GM20431 (cell line): ENCODE results near the gene PIAS4.
"Not testable (repeated sequence)": the region's sequence is repeated elsewhere in the genome, so short reads cannot be mapped to it uniquely, and the experiment has no call there.

Experiments used
- in situ Hi-C: fragments of 300-500 bp; cut with MseI, MboI; formaldehyde crosslinking; loops from one replicate; pipeline ENCODE4 v1.15.0; 2020; ENCODE audit warnings: low sequenced_read_pairs; ENCODE audit not compliant: unreplicated experiment

PIAS4 gene

DNA sequence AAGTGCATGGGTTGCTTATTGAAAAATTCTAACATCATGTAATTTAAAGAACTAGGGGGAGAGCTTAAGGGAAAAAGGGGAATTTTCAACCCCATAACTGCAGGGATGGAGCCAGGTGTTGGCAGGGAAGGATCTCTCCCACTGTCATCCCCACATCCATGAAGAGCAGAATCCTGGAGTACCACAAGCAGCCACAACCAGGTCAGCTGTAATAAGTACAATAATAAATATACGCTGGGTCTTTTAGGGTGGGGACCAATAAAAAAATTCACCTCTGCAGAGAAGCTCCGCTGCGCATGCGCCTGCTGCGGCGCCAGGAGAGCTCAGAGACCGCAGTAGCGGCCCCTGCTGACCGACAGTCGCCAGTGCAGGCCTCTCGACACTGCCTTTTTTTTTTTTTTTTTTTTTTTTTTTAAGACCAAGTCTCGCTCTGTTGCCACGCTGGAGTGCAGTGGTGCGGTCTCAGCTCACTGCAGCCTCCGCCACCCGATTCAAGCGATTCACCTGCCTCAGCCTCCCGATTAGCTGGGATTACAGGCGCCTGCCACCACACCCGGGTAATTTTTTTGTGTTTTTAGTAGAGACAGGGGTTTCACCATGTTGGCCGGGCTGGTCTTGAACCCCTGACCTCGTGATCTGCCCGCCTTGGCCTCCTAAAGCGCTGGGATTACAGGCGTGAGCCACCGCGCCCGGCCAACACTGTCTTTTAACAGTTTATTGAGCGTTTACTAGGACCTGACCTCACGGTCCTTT is 19.7 kb upstream of the PIAS4 start:
- in situ Hi-C loops: no loop called here

DNA sequence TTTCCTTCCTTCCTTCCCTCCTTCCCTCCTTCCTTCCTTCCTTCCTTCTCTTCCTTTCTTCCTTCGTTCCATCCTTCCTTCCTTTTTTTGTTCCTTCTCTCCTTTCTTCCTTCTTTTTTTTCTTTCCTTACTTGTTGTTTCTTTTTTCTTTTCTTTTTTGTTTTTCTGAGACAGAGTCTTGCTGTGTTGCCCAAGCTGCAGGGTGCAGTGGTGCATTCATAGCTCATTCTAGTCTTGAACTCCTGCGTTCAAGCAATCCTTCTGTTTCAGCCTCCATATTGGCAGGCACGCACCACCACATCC is 16.8 kb upstream of the PIAS4 start:
- in situ Hi-C loops: no loop called here

DNA sequence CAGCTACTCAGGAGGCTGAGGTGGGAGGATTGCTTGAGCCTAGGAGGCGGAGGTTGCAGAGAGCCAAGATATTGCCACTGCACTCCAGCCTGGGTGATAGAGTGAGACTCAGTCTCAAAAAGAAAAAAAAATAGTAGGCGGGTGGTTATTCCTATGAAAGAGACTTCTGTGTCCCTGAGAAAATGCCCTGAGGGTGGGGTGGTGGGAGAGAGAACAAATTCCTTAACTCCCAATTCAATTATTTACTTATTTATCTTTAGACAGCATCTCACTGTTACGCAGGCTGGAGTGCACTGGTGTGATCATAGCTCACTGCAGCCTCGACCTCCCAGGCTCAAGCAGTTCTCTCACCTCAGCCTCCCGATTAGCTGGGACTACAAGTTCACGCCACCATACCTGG is 11.9 kb upstream of the PIAS4 start:
- in situ Hi-C loops: no loop called here

DNA sequence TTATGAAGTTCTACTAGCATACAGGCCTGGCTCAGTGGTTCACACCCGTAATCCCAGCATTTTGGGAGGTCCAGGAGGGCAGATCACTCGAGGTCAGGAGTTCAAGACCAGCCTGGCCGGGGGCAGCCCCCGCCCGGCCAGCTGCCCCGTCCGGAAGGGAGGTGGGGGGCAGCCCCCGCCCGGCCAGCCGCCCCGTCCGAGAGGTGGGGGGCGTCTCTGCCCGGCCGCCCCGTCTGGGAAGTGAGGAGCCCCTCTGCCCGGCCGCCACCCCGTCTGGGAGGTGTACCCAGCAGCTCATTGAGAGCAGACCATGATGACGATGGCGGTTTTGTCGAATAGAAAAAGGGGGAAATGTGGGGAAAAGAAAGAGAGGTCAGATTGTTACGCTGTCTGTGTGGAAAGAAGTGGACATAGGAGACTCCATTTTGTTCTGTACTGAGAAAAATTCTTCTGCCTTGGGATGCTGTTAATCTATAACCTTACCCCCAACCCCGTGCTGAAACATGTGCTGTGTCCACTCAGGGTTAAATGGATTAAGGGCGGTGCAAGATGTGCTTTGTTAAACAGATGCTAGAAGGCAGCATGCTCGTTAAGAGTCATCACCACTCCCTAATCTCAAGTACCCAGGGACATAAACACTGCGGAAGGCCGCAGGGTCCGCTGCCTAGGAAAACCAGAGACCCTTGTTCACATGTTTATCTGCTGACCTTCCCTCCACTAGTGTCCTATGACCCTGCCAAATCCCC is 8.7 kb upstream of the PIAS4 start:
- in situ Hi-C loops: not testable (repeated sequence)

DNA sequence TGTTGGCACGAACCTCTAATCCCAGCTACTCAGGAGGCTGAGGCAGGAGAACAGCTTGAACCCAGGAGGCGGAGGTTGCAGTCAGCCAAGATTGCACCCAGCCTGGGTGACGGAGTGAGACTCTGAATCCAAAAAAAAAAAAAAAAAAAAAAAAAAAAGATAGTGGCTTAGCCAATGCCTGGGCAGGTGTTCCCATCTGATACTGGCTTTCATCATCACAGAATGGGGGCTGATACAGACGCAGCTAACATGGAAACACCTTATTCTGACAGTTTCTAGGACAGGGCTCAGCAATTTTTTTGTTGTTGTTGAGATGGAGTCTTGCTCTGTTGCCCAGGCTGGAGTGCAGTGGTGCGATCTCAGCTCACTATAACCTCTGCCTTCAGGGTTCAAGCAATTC is 6.7 kb upstream of the PIAS4 start:
- in situ Hi-C loops: not testable (repeated sequence)

DNA sequence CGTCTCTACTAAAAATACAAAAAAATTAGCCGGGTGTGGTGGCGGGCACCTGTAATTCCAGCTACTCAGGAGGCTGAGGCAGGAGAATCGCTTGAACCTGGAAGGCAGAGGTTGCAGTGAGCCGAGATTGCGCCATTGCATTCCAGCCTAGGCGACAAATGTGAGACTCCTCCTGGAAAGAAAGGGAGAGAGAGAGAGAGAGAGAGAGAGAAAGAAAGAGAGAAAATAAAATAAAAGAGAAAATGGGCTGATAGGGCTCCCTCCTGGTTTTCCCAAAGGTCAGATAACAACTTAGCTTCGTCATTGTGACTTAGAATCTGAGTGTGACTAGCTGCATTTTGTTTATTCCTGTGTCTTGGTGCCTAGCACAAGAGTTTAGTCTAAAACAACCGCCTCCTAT is 2.1 kb upstream of the PIAS4 start:
- in situ Hi-C loops: not testable (repeated sequence)

DNA sequence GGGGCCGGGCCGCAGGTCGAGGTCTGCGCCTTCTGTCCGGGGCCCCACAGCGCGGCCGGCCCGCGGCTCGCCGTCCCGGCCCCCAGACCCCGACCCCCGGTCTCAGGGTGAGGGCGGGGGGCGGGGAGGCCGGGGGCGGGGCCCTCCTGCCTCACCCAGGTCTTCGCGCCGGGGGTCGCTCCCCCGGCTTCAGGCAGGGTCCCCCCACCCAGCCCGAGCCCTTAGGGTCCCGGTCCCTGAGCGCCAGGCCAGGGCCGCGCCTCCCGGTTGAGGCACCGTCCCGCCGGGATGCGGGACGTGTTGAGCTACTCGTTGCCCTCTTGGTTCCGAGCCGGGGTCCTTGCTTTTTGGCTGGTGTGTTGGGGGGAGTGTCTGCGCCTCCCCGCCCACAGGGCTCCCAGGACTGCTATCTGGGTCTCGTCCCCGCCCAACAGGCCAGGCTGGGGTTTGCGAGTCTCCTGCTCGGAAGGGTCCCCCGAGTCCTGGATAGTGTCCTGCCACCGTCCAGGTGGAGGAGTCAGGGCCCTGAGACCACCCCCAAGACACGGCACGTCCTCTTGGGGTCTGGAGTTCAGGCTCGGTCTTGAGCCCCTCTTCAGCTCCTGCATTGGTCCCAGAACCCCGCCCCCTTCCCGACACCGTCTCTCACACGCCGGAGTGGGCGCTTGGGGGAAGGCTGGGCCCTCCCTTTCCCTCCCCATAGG is 452 bp downstream of the PIAS4 start:
- in situ Hi-C loops: no loop called here

DNA sequence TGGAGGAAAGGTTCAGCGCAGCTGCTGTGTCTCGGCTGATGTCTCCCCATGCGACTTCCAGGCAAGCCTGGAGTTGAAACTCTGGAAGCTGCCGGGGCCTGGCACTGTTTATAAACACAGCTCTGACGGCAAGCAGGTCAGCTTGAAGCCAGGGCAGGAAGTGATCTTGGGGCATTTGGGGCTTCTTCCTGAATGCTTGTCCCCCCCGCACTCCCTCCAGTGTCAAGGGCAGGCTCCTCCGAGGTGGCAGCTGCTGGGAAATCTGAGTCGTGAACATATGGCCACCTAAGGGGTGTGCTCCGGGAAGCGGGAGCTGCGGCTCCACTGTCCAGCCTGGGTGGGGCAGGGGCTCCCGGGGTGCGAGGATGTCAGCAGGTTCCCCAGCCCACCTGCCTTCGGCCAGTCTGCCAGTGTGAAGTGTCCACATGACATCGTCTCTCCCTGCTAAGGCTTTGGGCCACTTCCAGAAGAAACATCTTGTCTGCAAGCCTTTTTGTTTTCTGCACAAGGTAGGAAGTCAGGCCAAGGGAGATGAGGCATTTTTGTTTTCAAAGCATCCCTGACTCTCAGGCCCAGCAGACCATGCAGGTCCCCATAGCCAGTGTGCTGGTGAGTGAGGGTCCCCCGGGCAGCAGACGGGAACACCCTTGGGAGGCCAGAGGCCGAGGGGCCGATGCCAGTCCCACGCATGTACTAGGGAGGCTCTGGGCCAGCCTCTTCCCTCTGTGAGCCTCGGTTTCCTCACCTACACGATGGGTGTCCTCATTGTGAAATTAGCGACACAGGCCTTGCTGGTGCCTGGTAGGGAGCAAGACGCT is 2.7 kb downstream of the PIAS4 start:
- in situ Hi-C loops: no loop called here

DNA sequence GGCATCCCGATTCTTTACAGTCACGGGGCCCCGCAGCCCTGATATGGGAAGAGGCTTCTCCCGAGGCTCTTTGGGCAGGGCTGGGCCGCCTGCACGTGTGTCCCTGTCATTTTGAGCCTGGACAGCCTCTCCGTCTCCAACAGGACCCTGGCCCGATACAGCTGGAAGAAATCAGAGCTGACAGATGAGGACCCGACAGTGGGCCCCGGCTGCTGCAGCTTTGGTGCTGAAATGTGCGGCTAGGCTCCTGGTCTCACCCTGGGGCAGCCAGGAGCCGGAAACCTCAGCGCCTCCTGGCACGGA is 3.2 kb downstream of the PIAS4 start:
- in situ Hi-C loops: no loop called here

DNA sequence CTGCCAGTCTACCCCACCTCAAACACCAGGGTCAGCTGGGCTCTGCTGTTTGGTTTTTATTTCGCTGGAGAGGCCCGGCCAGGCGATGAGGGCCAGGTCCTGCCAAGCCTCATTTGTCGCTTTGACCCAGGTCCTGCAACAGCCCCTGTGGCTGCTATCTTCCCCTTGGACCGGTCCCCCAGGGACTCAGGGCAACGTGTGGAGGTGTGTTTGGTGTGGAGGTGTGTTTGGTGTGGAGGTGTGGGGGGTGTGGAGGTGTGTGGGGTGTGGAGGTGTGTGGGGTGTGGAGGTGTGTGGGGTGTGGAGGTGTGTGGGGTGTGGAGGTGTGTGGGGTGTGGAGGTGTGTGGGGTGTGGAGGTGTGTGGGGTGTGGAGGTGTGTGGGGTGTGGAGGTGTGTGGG is 3.9 kb downstream of the PIAS4 start:
- in situ Hi-C loops: not testable (repeated sequence)

DNA sequence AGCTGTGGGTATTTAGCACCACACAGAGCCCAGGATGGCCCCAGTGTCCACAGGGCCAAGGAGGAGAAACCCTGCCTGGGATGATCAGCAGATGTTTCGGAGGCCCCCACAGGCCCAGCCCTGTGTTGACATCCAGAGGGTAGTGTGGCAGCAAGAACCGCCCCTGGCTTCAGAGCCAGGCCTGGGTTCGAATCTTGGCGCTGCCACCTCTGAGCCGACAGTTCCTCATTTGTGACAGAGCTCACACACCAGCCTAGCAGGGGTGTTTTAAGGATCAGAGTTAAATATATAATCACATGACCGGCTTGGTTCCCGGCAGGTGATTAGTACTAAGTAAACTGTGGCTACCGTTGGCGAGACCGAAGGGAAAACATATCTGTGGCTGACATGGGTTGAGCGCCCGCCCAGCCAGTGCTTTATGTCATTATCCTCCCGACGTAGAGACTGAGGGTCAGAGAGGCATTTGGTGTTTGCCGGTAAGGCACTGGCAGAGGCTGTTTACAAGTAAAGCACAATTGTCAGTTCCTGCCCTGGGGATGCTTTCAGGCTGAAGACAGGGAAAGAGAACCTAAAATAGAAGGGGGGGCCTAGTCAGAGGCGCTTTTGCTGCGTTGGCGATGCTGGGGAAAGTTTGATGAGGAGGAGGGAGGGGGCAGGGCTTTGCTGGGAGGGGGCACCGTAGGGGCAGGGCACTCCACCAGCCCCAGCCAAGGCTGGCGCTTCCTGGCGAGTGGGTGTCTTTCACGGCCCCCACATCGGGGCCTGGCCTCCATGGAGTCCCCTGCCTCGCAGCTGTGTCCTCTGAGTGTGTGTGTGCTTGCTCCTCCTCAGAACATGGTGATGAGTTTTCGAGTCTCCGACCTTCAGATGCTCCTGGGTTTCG is 4.8 kb downstream of the PIAS4 start:
- in situ Hi-C loops: no loop called here

DNA sequence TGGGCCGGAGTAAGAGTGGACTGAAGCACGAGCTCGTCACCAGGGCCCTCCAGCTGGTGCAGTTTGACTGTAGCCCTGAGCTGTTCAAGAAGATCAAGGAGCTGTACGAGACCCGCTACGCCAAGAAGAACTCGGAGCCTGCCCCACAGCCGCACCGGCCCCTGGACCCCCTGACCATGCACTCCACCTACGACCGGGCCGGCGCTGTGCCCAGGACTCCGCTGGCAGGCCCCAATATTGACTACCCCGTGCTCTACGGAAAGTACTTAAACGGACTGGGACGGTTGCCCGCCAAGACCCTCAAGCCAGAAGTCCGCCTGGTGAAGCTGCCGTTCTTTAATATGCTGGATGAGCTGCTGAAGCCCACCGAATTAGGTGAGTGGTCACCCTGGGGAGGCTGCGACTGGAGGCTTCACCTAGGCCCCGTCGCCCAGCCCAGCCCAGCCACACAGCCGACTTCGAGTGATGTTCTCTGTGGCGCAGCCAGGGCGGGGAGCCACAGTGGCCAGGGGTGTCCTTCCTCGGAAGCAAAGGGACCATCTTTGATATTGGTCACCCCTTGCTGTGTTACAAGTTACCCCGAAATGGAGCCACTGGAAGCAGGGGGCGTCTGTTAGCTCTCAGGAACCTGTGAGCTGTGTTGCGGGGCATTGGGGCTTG is 5.6 kb downstream of the PIAS4 start:
- in situ Hi-C loops: no loop called here

DNA sequence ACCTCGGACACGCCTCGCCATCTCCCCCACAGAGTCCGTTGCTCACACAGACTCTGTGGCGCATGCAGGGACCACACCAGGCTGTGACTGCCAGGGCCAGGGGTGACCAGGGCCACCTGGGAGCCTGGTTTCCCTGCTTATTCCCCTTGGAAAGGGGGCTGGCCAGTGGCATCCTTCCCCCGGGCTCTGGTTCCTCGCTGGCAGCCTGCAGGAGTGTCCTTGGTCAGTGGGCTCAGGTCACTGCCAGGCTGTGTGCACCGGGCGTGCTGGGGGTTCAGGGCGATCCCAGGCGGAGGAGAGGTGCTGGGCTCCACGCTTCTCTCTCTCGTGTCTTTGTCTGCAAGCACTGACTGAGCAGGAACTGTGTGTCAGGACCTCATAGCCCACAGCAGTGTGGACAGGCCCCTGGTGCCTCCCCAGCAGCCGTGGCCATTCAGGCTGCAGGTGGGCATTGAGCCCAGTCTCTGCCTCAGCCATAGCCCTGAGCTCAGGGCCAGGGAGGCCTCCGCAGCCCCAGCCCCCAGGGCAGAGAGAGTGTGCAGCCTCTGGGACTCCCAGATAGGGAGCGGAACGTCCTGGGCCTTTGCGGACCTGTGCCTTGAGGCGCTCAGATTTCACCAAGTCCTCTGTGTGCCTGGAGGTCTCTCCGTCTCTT is 6.5 kb downstream of the PIAS4 start:
- in situ Hi-C loops: no loop called here

DNA sequence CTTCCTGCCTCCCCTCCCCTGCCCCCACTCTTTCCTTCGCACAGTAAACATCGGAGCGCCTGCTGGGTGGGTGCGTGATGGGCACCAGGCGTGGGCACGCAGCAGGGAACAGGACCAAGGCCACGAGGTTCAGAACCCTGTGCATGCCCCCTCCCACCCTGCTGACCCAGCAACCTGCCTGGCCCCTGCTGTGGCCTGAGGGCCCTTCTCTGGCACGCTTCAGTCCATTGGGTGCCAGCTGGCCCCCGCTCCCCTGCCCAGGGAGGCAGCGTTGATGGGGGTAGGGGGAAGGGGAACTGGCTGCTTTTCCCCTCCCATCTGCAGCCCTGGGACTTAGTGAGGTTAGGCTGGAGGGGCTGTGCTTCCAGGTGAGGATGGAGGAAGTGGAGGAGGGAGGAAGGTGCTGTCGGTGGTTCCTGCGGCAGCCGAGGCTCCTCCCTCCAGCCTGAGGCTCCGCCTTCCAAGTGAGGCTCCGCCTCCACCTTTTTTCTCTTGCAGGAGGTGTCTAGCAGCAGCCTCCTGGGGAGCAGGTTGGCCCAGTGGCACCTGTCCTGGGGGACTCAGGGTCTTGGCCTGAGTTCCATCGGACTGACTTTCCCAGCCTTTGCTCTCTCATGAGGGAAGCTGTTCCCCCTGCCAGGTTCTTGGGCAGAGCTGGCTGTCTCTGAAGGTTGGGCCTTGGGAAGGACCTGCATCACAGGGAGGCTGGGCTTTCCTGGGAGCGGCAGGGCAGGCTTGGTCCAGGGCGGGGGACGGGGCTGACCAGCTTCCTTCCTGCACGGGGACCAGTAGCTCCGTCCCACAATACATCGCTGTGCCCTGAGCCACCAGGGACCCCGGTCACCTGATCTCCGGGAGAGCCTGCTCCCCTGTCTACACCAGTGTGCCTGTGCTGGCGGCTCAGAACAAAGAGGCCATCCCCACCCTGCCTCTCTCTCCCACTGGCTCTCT is 7.3 kb downstream of the PIAS4 start:
- in situ Hi-C loops: no loop called here

DNA sequence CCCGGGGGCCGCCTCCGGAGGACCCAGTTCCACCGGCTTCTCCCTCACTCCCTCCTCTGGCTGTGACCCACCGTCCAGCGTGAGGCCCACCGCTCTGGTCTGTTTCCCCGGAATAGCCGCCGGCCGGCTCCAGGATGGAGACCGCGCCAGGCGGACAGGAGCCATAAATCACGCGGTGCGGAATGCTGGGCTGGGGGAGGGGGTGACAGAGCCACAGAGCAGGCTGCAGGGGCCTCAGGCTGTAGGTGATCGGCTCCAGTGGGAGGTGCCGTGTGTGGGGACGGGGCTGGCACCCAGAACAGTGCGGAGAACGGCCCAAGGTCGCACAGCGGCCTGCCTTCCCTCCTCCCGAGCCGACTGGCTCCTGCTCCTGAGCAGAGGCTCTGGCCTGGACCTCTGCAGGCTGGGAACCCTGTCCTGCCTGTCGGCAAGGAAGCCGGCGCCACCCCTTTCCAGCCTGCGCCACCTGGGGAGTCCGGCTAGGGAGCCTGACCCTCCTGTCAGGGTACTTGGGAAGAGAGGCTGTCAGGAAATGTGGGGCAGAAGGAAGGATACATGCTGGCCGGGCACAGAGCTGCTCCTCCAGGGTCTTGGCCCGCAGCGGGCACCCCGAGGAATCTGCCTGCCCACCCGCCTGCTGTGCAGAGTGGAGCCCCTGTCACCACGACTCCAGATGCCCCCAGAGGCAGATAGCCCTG is 8.3 kb downstream of the PIAS4 start:
- in situ Hi-C loops: no loop called here

DNA sequence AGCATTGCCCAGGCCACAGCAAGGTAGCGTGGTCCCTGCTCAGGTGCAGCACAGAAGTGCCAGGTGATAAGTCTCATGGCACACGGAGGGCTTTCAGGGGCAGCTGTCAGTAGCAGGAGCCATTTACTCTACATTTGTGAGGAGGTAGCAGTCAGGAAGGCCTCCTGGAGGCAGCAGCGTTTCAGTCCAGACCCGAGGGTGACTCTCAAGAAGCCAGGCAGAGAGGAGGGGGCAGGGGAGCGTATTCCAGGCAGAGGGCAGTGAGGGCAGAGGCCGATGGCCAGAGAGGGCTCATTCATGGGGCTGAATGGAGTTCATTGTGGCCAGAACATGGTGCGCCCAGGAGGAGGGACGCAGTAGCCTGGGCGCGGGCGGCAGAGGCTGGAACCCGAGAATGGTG is 8.9 kb downstream of the PIAS4 start:
- in situ Hi-C loops: no loop called here
